CD4-positive, alpha-beta T cell treated with Interleukin-12 subunit alpha and Interleukin-12 subunit beta, for 1 hour (primary cell): ENCODE results near the gene BID.
"Not testable (repeated sequence)": the region's sequence is repeated elsewhere in the genome, so short reads cannot be mapped to it uniquely, and the experiment has no call there.

ENCODE experiments used
- DNase-seq: peaks from one replicate; pipeline ENCODE4 v3.0.0-alpha.2; 2020

Gene BID

DNA sequence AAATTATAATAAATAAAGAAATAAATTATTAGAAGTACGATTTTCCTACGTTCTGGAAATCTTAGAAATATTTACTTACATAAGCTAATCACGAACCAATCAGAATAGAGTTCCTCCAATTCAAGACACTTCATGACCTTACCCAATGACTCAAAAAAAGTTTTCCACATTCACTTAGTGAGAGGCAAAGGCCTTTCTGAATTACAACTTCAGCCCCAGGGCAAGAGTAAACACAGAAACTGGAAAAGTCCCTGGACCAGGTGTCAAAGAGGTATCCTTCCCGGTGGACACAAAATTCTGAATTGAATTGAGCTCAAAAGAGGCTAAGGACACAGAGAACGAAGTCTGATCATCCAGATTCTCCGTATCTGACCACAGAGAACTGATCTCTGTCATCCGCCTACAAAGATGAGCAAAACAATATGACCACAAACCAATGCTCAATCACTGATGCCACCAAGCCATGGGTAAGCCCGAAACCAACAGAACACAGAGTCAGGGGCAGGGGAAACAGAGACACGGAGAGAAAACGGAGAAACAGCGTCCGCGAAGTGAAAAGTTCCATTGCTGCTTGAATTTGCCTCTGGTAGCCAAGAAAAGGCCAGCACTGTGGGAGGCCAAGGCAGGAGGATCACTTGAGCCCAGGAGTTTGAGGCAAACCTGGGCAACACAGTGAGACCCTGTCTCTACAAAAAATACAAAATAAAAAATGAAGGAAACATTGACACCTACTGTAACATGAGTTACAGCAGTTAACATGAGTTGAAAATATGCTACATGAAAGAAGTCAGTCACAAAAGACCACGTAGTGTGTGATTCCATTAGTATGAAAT, 6.8 kb downstream of the BID start:
- peak; percentile 59 for DNase-seq

DNA sequence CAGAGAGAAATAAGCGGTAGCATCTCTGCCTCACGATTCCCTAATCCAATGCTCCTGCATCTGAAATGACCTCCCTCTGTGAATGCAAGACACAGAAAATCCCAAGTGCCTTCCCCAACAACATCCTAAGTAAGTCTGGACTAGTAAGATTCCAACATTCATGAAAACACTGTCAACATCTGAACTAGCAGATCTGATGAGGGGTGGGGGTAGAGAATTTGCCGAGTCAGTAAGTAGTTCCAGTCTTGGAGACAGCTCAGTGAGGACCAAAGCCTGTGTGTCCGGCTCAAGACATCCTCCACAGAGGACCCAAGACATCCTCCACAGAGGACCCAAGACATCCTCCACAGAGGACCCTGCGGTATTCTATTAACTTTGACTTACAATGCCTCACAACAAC, 9.4 kb downstream of the BID start:
- DNase-seq = not testable (repeated sequence)

DNA sequence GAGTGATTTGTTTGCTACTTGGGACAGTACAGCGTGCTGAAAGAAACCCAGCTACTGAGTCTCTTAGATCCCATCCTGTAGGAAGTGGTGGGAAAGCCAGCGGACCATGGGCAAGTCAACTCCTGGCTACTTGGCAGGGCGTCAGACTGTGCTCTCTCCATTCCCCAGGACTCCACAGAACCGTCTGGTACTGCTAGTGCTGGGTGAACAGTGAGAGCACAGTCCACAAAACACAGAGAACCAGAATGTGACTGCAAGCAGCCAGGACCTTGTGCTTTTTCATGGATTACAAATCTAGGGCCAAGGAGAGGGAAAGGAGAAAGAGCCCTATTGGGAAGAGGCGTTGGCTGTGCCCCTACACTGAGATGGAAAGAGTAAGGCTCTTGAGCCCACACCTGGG, 10.2 kb downstream of the BID start:
- DNase-seq = no peak

- not testable (repeated sequence) for DNase-seq
These were observed 10.8 kb downstream of the BID start for GRCh38 chr22:17763442-17763841.

DNA sequence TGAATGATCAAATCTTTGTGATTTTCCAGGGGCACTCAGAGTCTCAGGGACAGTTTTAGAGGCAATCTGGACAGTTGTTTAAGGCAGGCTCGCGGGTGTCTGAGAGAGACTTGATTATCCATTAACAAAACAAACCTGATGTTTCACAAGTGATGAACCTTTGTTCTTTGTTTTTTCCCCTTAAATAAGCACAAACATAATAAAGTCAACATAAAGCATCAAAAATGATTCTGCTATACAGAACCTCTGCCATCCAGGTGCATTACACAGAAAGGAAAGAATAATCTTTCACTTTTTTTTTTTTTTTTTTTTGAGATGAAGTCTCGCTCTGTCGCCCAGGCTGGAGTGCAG, 13.2 kb downstream of the BID start:
- no peak for DNase-seq

DNA sequence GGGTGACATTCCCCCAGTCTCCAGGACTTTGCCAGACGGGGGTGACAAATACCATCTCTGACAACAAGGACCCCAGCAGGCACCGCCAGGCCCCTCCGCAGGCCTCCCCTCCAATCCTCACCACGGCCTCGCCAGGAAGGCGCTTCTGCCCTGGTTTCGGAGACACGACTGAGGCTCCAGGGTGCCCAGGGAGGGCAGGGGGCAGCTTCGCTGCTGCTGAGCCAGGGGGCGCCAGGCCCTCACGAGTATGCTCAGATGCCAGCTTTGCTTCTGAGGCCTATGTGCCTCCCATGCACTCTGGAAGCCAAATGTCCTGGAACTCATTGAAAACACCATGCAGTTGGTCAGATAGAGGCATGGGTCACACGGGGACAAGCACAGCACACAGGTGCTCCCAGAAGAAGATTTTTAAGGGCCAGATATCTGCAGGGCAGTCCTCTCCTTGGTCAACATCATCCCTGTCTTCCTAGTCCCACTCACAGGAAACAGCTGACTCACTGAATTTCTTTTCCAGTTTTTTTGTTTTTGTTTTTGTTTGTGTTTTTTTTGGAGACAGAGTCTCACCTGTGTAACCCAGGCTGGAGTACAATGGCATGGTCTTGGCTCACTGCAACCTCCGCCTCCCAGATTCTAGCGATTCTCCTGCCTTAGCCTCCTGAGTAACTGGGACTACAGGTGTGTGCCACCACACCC, 19.9 kb downstream of the BID start:
- peak; percentile 38 for DNase-seq

DNA sequence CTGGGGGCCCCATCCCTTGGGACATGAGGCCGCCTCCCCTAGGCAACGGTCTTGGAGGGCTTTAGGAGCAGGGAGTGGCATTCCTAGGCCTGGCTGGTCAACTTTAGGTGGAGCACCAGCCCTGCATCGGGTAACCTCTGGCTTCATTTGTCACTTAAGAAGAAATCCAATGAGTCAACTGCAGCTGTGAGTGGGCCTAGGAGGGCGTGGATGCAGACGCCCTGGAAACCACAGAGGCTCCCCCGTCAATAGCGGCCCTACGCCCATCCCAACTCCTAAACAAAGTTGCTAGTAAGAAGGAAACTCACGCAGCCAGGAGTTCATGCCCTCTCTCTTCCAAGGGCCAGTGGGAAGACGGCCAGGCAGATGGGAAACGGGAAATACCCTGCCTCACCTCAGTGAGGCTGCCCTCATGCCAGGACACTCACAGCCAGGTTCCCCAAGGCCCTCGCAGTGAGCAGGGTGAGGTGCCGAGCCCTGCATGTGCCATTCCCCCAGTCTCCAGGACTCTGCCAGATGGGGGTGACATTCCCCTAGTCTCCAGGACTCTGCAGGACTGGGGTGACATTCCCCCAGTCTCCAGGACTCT, 20.8 kb downstream of the BID start:
- DNase-seq = no peak

DNA sequence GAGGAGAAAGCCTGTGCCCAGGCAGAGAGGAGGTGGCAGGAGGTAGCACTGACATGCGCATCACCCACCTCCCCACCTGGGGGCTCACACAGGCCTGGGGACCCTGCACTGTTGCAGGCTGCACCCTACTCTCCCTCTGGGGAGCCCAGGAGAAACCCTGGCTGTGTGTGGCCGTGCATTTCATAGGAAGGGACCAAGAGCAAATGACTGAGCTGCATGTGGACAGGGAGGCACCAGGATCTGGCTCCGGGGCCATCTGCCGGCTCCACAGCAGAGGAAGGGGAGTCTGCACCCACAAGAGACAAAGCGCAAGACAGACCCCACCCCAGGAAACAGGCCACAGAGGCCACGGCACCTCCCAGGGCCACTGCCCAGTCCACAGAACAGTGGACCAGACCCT, 22.7 kb downstream of the BID start:
- no peak for DNase-seq

DNA sequence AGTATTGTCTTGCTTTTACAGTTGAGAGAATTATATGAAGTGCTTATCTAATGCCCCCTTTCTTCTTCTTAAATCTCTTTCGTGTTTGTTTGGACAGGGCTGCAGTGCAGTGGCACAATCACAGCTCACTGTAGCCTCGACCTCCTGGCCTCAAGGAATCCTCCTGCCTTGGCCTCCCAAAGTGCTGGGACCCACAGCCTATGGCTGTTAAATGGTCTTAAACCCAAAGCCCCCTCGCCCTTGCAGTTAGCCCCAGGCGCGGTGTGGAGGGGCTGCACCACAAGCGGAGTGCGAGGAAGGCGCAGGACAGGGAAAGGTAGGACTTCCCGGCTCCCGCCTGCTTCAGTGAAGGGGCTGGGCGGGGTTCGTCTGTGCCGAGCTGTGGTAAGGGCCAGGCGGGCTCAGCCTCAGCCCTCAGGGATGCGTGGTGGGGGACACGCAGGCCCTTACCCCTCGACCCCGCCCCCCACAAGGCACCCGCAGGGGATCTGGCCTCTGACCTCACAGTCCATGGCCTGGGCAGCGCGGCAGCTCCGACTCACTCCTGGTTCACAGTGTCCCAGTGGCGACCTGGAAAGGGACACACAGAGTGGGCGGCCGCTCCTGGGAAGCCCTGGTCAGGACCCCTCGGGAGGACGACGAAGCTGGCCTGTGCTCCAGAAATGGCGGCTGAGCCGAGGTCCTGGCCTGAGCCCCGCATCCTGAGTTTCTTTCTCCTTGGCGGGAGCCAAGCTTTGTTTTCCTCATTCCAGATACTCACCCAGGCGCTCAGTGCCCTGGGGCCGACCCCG, 24.5 kb downstream of the BID start:
- no peak for DNase-seq

DNA sequence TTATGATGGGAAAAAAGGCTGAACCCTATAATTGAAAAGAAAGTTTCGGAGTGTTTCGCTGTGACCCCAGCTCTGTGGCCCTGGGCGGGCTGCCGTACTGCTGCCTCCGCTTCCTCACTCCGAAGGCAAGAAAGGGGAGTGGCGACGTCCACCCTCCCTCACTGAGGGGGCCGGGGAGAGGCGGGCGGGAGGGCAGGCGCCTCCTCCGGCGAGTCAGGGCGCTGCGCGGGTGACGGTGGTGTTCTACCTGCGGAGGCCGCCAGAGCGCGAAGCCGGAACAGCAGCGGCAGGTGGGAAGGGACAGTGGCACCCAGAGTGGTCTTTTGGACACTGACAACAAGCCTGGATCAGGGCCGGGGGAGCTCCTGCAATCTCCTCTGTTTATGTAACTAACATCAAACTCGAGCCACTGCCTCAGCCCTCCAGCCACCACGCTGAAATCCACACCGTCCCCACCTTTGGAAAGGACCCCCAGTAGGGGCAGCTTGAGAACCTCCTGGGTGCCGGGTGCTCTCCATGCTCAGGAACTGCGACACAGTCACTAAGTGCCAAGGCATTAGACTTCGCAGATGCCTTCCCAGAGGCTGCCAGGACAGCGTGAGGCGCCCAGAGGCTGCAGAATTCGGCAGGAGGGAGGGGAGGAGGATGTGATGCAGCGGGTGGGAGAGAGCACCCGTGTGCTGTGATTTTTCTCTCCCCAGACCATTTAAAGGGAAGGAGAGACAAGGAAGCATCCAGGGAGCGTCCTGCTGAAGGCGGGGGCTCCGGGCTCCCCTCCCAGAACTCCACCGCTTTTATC, 25.5 kb downstream of the BID start:
- no peak for DNase-seq

DNA sequence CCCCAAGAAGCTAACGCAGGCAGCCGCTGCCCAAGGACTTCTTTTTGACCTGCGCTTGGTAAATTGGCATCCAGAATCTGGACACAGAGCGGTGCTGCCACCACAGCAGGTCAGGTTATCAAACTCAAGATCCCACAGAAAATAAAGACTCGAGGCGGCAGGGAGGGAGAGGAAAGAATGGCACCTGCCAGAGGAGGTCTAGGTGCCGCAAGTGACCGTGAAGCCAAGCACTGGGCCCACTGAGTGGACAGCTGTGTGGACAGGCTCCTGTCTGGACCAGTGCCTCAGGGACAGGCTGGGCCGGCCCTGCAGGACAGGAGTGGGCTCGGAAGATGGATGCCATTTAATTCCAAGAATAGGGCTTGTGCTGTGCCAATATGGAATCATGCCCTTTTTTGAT, 27.4 kb downstream of the BID start:
- no peak for DNase-seq

GRCh38 chr22:17744430-17744829, 29.8 kb downstream of the BID start:
- no peak for DNase-seq

- no peak for DNase-seq
These were observed 30.4 kb downstream of the BID start for GRCh38 chr22:17743661-17744411.

DNA sequence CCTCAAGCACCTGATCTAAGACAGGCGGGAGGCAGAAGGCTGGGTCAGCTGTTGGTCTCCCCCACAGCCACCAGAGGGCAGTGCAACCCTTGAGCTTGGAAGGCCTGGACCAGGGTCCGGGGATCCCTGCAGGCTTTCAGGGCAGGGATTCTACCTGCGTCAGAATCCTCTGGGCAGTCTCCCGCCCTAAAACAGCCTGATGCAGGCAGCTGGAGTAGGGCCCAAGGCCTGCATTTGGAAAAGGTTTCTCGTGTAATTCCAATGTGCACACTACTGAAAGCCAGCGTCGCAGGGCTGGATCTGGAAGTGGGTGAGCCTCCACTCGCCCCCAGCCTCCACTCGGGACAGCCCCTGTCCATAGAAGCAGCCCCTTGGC, 31.8 kb downstream of the BID start:
- peak; percentile 74 for DNase-seq

GRCh38 chr22:17741866-17742526, 32.3 kb downstream of the BID start:
- no peak for DNase-seq

GRCh38 chr22:17739196-17739975, 34.9 kb downstream of the BID start:
- no peak for DNase-seq

GRCh38 chr22:17738386-17739128, 35.7 kb downstream of the BID start:
- no peak for DNase-seq

DNA sequence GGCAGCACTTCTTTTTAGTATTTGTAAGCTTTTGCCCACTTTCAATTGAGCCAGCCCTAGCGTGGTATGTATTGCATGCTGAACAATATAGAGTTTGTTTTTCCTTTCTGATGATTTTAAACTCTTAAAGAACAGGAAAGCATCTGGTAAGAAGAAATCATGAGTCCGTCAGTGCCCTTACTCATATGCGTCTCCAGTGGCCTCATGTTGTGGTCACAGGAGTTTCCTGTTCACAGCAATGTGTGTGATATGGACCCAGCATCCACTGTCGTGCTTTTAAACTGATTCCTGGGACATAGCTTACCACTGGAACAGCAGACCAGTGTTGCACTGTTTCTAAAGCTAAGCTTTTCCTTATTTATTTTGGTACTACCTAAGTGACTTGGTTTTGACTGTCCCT, 40.1 kb downstream of the BID start:
- DNase-seq = peak; percentile 5

- no peak for DNase-seq
These were observed 40.8 kb downstream of the BID start for GRCh38 chr22:17733466-17733865.
